ENCODE measurements around the gene SEC22C.

- TF ChIP-seq TAF1 (IDR thresholded peaks at IDR 0.05; ENCODE audit: borderline replicate concordance, insufficient read depth, low read length) (no peak), POLR2AphosphoS5 (IDR thresholded peaks at IDR 0.05; ENCODE audit: low read depth, low read length) (no peak)
- TF ChIP-seq, protein P1, sequence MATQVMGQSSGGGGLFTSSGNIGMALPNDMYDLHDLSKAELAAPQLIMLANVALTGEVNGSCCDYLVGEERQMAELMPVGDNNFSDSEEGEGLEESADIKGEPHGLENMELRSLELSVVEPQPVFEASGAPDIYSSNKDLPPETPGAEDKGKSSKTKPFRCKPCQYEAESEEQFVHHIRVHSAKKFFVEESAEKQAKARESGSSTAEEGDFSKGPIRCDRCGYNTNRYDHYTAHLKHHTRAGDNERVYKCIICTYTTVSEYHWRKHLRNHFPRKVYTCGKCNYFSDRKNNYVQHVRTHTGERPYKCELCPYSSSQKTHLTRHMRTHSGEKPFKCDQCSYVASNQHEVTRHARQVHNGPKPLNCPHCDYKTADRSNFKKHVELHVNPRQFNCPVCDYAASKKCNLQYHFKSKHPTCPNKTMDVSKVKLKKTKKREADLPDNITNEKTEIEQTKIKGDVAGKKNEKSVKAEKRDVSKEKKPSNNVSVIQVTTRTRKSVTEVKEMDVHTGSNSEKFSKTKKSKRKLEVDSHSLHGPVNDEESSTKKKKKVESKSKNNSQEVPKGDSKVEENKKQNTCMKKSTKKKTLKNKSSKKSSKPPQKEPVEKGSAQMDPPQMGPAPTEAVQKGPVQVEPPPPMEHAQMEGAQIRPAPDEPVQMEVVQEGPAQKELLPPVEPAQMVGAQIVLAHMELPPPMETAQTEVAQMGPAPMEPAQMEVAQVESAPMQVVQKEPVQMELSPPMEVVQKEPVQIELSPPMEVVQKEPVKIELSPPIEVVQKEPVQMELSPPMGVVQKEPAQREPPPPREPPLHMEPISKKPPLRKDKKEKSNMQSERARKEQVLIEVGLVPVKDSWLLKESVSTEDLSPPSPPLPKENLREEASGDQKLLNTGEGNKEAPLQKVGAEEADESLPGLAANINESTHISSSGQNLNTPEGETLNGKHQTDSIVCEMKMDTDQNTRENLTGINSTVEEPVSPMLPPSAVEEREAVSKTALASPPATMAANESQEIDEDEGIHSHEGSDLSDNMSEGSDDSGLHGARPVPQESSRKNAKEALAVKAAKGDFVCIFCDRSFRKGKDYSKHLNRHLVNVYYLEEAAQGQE (IDR thresholded peaks at IDR 0.05; ENCODE audit: insufficient read depth in 1 of 2, low read depth in 2 of 2, low read length in 2 of 2): no peak
Observed at GRCh38 chr3:42550250-42550649, 31.5 kb downstream of the SEC22C start.
